SK-N-SH (cell line): ENCODE results near the gene SUPT20H.

Experiments
- FOSL2 ChIP-seq: IDR thresholded peaks from 2 replicates; pipeline ENCODE4 v1.4.0; 2012; ENCODE audit warnings: low read depth, mild to moderate bottlenecking, moderate library complexity, borderline replicate concordance
- GABPA ChIP-seq: IDR thresholded peaks from 2 replicates; pipeline ENCODE4 v1.4.0; 2012; ENCODE audit warnings: low read depth, mild to moderate bottlenecking
- JUND ChIP-seq: IDR thresholded peaks from 2 replicates; pipeline ENCODE4 v1.4.0; 2012
- MXI1 ChIP-seq: IDR thresholded peaks from 2 replicates; pipeline ENCODE4 v1.6.1; 2012; ENCODE audit warnings: mild to moderate bottlenecking, low read depth, low read length, improper control_type of control experiment
- RAD21 ChIP-seq: IDR thresholded peaks from 2 replicates; pipeline ENCODE4 v1.6.1; 2012; ENCODE audit warnings: mild to moderate bottlenecking, low read length
- TAF1 ChIP-seq: IDR thresholded peaks from 2 replicates; pipeline ENCODE4 v1.6.1; 2012; ENCODE audit warnings: low read depth, mild to moderate bottlenecking, low read length, moderate library complexity, borderline replicate concordance
- TCF12 ChIP-seq: IDR thresholded peaks from 2 replicates; pipeline ENCODE4 v1.4.0; 2012
- TF ChIP-seq, protein P1 (sequence below): fragments of 200-600 bp; sonication (generic); IDR thresholded peaks from 2 replicates; pipeline ENCODE4 v1.6.1; 2017; ENCODE audit warnings: antibody characterized with exemption, mild to moderate bottlenecking, moderate library complexity
- TF ChIP-seq, protein P2 (sequence below): IDR thresholded peaks from 2 replicates; pipeline ENCODE4 v1.6.1; 2012; ENCODE audit warnings: mild to moderate bottlenecking, low read depth, low read length, moderate library complexity
- TF ChIP-seq, protein P3 (sequence below): fragments of 150-350 bp; IDR thresholded peaks from 2 replicates; pipeline ENCODE4 v1.6.1; 2016; ENCODE audit warnings: mild to moderate bottlenecking, low read depth, low read length

- TF ChIP-seq, protein P1, sequence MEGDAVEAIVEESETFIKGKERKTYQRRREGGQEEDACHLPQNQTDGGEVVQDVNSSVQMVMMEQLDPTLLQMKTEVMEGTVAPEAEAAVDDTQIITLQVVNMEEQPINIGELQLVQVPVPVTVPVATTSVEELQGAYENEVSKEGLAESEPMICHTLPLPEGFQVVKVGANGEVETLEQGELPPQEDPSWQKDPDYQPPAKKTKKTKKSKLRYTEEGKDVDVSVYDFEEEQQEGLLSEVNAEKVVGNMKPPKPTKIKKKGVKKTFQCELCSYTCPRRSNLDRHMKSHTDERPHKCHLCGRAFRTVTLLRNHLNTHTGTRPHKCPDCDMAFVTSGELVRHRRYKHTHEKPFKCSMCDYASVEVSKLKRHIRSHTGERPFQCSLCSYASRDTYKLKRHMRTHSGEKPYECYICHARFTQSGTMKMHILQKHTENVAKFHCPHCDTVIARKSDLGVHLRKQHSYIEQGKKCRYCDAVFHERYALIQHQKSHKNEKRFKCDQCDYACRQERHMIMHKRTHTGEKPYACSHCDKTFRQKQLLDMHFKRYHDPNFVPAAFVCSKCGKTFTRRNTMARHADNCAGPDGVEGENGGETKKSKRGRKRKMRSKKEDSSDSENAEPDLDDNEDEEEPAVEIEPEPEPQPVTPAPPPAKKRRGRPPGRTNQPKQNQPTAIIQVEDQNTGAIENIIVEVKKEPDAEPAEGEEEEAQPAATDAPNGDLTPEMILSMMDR = no peak
- TF ChIP-seq TAF1 = no peak
- TF ChIP-seq GABPA = no peak
- TF ChIP-seq, protein P2, sequence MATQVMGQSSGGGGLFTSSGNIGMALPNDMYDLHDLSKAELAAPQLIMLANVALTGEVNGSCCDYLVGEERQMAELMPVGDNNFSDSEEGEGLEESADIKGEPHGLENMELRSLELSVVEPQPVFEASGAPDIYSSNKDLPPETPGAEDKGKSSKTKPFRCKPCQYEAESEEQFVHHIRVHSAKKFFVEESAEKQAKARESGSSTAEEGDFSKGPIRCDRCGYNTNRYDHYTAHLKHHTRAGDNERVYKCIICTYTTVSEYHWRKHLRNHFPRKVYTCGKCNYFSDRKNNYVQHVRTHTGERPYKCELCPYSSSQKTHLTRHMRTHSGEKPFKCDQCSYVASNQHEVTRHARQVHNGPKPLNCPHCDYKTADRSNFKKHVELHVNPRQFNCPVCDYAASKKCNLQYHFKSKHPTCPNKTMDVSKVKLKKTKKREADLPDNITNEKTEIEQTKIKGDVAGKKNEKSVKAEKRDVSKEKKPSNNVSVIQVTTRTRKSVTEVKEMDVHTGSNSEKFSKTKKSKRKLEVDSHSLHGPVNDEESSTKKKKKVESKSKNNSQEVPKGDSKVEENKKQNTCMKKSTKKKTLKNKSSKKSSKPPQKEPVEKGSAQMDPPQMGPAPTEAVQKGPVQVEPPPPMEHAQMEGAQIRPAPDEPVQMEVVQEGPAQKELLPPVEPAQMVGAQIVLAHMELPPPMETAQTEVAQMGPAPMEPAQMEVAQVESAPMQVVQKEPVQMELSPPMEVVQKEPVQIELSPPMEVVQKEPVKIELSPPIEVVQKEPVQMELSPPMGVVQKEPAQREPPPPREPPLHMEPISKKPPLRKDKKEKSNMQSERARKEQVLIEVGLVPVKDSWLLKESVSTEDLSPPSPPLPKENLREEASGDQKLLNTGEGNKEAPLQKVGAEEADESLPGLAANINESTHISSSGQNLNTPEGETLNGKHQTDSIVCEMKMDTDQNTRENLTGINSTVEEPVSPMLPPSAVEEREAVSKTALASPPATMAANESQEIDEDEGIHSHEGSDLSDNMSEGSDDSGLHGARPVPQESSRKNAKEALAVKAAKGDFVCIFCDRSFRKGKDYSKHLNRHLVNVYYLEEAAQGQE = no peak
- TF ChIP-seq RAD21 = no peak
- TF ChIP-seq JUND = no peak
- TF ChIP-seq, protein P3, sequence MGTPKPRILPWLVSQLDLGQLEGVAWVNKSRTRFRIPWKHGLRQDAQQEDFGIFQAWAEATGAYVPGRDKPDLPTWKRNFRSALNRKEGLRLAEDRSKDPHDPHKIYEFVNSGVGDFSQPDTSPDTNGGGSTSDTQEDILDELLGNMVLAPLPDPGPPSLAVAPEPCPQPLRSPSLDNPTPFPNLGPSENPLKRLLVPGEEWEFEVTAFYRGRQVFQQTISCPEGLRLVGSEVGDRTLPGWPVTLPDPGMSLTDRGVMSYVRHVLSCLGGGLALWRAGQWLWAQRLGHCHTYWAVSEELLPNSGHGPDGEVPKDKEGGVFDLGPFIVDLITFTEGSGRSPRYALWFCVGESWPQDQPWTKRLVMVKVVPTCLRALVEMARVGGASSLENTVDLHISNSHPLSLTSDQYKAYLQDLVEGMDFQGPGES = no peak
- no peak for TF ChIP-seq FOSL2
- TF ChIP-seq TCF12 = no peak
- TF ChIP-seq MXI1 = no peak
Measured at GRCh38 chr13:37075164-37075563, 15.7 kb upstream of the SUPT20H start.
